IPS DF 6.9 (cell line): ENCODE data around the gene CYP2F1.
"Not testable (repeated sequence)": the region's sequence is repeated elsewhere in the genome, so short reads cannot be mapped to it uniquely, and the experiment has no call there.

ENCODE experiments used
- DNase-seq: peaks from one replicate; pipeline ENCODE4 v3.0.0-alpha.2; 2013; ENCODE audit warnings: low read depth, low spot score
- H3K27ac ChIP-seq: one replicate; pipeline ENCODE4 v1.5.1; 2013; ENCODE audit warnings: low read length, control low read depth
- H3K27me3 ChIP-seq: 2 replicates; pipeline ENCODE4 v1.6.1; 2013; ENCODE audit warnings: mild to moderate bottlenecking, low read length; ENCODE audit not compliant: control insufficient read depth, insufficient read depth
- H3K36me3 ChIP-seq: 2 replicates; pipeline ENCODE4 v1.6.1; 2013; ENCODE audit warnings: low read length; ENCODE audit not compliant: control insufficient read depth, insufficient read depth
- H3K4me1 ChIP-seq: 2 replicates; pipeline ENCODE4 v1.6.1; 2013; ENCODE audit warnings: low read length; ENCODE audit not compliant: control insufficient read depth, insufficient read depth
- H3K4me3 ChIP-seq: 2 replicates; pipeline ENCODE4 v1.5.1; 2013; ENCODE audit warnings: mild to moderate bottlenecking, low read length
- H3K9me3 ChIP-seq: 2 replicates; pipeline ENCODE4 v1.6.1; 2013; ENCODE audit warnings: low read length, inconsistent platforms; ENCODE audit not compliant: control insufficient read depth, insufficient read depth
- WGBS: extraction: QIAGEN DNeasy Blood & Tissue Kit; methylation state at CpG from one replicate; pipeline ENCODE4 v1.1.7; 2013; ENCODE audit warnings: mixed read lengths, missing lambda C conversion rate; ENCODE audit not compliant: insufficient read length, insufficient coverage; 5-methylcytosine and 5-hydroxymethylcytosine counted together

Gene CYP2F1

GRCh38 chr19:41149831-41150230 lies 35.6 kb downstream of the CYP2F1 start:
- H3K4me3 ChIP-seq: no peak overlapping the region
- H3K4me1 ChIP-seq: no peaks in the 10 kb centered on the region
- DNase-seq: no peak
- H3K9me3 ChIP-seq: no peaks in the 10 kb centered on the region
- no peak overlapping the region for H3K27ac ChIP-seq
- no CpG with 5 or more reads among the region's 2 CpGs for WGBS
- no peaks in the 10 kb centered on the region for H3K36me3 ChIP-seq
- no peaks in the 10 kb centered on the region for H3K27me3 ChIP-seq

DNA sequence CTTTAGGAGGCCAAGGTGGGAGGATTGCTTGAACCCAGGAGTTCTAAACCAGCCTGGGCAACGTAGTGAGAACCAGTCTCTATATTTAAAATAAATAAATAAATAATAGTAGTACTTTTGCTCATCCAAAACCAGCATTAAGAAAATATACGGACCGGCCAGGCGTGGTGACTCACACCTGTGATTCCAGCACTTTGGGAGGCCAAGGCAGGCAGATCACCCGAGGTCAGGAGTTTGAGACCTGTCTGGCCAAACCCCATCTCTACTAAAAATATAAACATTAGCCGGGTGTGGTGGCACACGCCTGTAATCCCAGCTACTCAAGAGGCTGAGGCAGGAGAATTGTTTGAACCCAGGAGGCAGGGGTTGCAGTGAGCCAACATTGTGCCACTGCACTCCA lies 36.8 kb downstream of the CYP2F1 start:
- H3K27me3 ChIP-seq, H3K9me3 ChIP-seq, H3K4me1 ChIP-seq, H3K4me3 ChIP-seq, DNase-seq, H3K27ac ChIP-seq, H3K36me3 ChIP-seq: not testable (repeated sequence)
- WGBS: no CpG with 5 or more reads among the region's 7 CpGs

GRCh38 chr19:41154060-41154459 lies 39.8 kb downstream of the CYP2F1 start:
- WGBS: no CpG with 5 or more reads among the region's 7 CpGs
- Histone ChIP-seq H3K4me3 (no peak overlapping the region), H3K27ac (no peak overlapping the region), H3K36me3 (no peaks in the 10 kb centered on the region), H3K27me3 (no peaks in the 10 kb centered on the region), H3K4me1 (peaks cover 2% of the 10 kb centered on the region; the same call in 1 of the 2 replicates), H3K9me3 (no peaks in the 10 kb centered on the region)
- no peak for DNase-seq

DNA sequence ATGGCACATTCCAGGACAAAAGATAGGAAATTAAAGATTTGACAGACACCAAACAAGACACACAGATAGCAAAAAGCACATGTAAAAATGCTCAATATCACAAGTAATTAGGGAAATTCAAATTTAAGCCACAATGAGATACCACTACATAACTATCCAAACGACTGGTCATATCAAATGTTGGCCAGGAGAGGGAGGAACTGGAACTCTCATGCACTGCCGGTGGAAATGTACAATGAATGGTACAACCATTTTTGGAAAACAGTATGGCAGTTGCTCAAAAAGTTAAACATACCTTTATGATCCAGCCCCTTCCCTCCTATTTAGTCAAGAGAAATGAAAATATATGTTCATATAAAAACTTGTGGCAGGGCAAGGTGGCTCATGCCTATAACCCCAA lies 42.0 kb downstream of the CYP2F1 start:
- no peak for DNase-seq

GRCh38 chr19:41159881-41160280 lies 45.6 kb downstream of the CYP2F1 start:
- no peak overlapping the region for H3K27ac ChIP-seq
- no peak for DNase-seq
- peaks cover 2% of the 10 kb centered on the region; the same call in 1 of the 2 replicates for H3K4me1 ChIP-seq
- no peaks in the 10 kb centered on the region for H3K9me3 ChIP-seq
- H3K27me3 ChIP-seq: no peaks in the 10 kb centered on the region
- H3K36me3 ChIP-seq: no peaks in the 10 kb centered on the region
- no peak overlapping the region for H3K4me3 ChIP-seq
- no CpG with 5 or more reads among the region's 2 CpGs for WGBS

More for the DNA sequence above, 42.0 kb downstream of the CYP2F1 start:
- no peak overlapping the region for H3K27ac ChIP-seq
- peaks cover 2% of the 10 kb centered on the region; the same call in 1 of the 2 replicates for H3K4me1 ChIP-seq
- no peaks in the 10 kb centered on the region for H3K27me3 ChIP-seq
- H3K4me3 ChIP-seq: no peak overlapping the region
- H3K36me3 ChIP-seq: no peaks in the 10 kb centered on the region
- WGBS: no CpG with 5 or more reads among the region's 2 CpGs
- no peaks in the 10 kb centered on the region for H3K9me3 ChIP-seq

DNA sequence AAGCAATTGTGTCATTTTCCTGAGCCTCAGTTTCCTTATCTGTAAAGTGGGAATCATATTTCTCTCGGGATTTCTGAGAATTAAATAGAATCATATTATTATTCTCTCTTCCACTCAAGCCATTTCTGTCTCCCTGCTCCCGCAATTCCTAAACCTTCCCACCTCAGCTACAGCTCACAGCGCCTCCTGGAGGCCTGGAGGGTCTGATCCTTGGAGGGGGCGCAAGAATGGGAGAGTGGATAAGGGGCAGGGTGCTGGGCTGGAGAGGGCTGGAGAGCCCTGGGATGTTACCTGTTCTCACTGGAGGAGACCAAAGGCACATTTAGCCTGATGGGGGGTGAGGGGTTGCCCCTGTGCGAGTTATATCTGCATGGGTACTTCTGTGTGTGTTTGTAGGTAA lies 47.7 kb downstream of the CYP2F1 start:
- no peaks in the 10 kb centered on the region for H3K36me3 ChIP-seq
- no CpG with 5 or more reads among the region's 5 CpGs for WGBS
- peak; percentile 35 for DNase-seq
- no peaks in the 10 kb centered on the region for H3K27me3 ChIP-seq
- no peak overlapping the region for H3K4me3 ChIP-seq
- no peaks in the 10 kb centered on the region for H3K9me3 ChIP-seq
- peaks cover 2% of the 10 kb centered on the region; the same call in 1 of the 2 replicates for H3K4me1 ChIP-seq
- H3K27ac ChIP-seq: no peak overlapping the region

GRCh38 chr19:41166944-41167804 lies 52.9 kb downstream of the CYP2F1 start:
- no peaks in the 10 kb centered on the region for H3K9me3 ChIP-seq
- no peak for DNase-seq
- whole genome bisulfite sequencing: no CpG with 5 or more reads among the region's 14 CpGs
- H3K27me3 ChIP-seq: no peaks in the 10 kb centered on the region
- H3K4me1 ChIP-seq: no peaks in the 10 kb centered on the region
- H3K27ac ChIP-seq: no peak overlapping the region
- no peaks in the 10 kb centered on the region for H3K36me3 ChIP-seq
- no peak overlapping the region for H3K4me3 ChIP-seq

GRCh38 chr19:41172297-41173164 lies 58.3 kb downstream of the CYP2F1 start:
- Histone ChIP-seq H3K9me3 (no peaks in the 10 kb centered on the region), H3K4me3 (no peak overlapping the region)
- WGBS: no CpG with 5 or more reads among the region's 6 CpGs

DNA sequence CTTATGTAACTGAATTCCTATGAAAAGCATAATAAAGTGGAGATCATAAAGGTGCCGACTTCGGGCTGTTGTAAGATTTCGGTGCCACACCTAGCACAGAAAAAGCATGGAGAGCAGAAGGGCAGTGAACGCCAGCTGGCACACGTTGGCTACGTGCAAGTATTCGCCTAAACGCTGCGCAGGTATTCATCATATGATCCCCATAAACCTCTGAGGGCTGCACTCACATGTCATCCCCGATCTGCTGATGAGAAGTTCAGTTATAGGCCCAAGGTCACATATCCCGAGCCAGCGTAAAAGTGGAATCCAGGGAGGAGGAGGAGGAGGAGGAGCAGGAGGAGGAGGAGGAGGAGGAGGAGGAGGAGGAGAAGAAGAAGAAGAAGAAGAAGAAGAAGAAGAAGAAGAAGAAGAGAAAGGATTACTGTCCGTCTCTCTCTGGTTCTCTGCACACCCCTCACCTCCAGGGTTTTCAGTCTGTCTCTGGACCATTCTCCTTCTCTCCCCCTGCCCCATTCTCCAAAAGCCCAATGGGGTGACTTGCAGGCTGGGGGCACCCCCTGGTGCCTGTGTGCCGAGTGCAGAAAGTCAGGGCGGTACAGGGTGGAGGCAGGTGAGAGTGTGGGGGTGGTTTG lies 60.2 kb downstream of the CYP2F1 start:
- Histone ChIP-seq H3K27me3 (no peaks in the 10 kb centered on the region), H3K4me3 (no peak overlapping the region), H3K27ac (no peak overlapping the region), H3K4me1 (peaks cover 2% of the 10 kb centered on the region), H3K36me3 (no peaks in the 10 kb centered on the region), H3K9me3 (no peaks in the 10 kb centered on the region)
- WGBS: no CpG with 5 or more reads among the region's 15 CpGs
- no peak for DNase-seq

More at GRCh38 chr19:41172297-41173164, 58.3 kb downstream of the CYP2F1 start:
- no peak for DNase-seq
- H3K36me3 ChIP-seq: no peaks in the 10 kb centered on the region
- H3K27me3 ChIP-seq: no peaks in the 10 kb centered on the region
- H3K27ac ChIP-seq: no peak overlapping the region
- H3K4me1 ChIP-seq: peaks cover 2% of the 10 kb centered on the region
